GM12865 (cell line): ENCODE results near the gene NAV3.
A peak's percentile ranks its signal among the peaks of the same experiment; 100 is the strongest.

Experiments
- DNase-seq: peaks from one replicate; pipeline ENCODE4 v3.0.0; 2010; ENCODE audit warnings: low read depth
- H3K4me3 ChIP-seq: 2 replicates; pipeline ENCODE4 v1.5.1; 2011; ENCODE audit warnings: mild to moderate bottlenecking, low read depth, low read length, control low read depth
- CTCF ChIP-seq: IDR thresholded peaks from 2 replicates; pipeline ENCODE4 v1.5.1; 2011; ENCODE audit warnings: low read length, control low read depth, low read depth, inconsistent platforms; ENCODE audit not compliant: insufficient read depth; ENCODE audit errors: missing control alignments

Gene NAV3

GRCh38 chr12:77795699-77796098 is 35.0 kb upstream of the NAV3 start:
- no peak overlapping the region for H3K4me3 ChIP-seq
- TF ChIP-seq CTCF, result no peak
- DNase-seq, result no peak

- DNase-seq, result no peak
- TF ChIP-seq CTCF, result no peak
- no peak overlapping the region for H3K4me3 ChIP-seq
Observed at GRCh38 chr12:77796775-77797174, 33.9 kb upstream of the NAV3 start.

- no peak for DNase-seq
- no peak for TF ChIP-seq CTCF
- no peak overlapping the region for H3K4me3 ChIP-seq
Observed at GRCh38 chr12:77800501-77800900, 30.2 kb upstream of the NAV3 start.

GRCh38 chr12:77808534-77808933 is 22.2 kb upstream of the NAV3 start:
- H3K4me3 ChIP-seq, result no peak overlapping the region
- DNase-seq, result no peak
- TF ChIP-seq CTCF, result no peak

- H3K4me3 ChIP-seq, result no peak overlapping the region
- no peak for DNase-seq
- TF ChIP-seq CTCF, result no peak
Observed at GRCh38 chr12:77813558-77813957, 17.1 kb upstream of the NAV3 start.

GRCh38 chr12:77814386-77814785 is 16.3 kb upstream of the NAV3 start:
- no peak for DNase-seq
- no peak overlapping the region for H3K4me3 ChIP-seq
- no peak for TF ChIP-seq CTCF

GRCh38 chr12:77816196-77816595 is 14.5 kb upstream of the NAV3 start:
- DNase-seq, result peak; percentile 59
- TF ChIP-seq CTCF, result no peak

More at GRCh38 chr12:77816196-77816595, 14.5 kb upstream of the NAV3 start:
- no peak overlapping the region for H3K4me3 ChIP-seq
